C4-2B (cell line): Measurements from ENCODE around the gene MTUS2.

Experiments used
- CTCF ChIP-seq: fragments of 450-650 bp; conservative IDR thresholded peaks from 2 replicates; pipeline ENCODE4 v1.5.1; 2017; ENCODE audit warnings: mild to moderate bottlenecking
- ZFX ChIP-seq: fragments of 450-650 bp; IDR thresholded peaks from 2 replicates; pipeline ENCODE4 v1.6.1; 2017

- TF ChIP-seq CTCF: no peak
- no peak for TF ChIP-seq ZFX
Measured at GRCh38 chr13:28864544-28864943, 44.4 kb downstream of the MTUS2 start.
